Endothelial cell of umbilical vein (primary cell): ENCODE measurements around the gene GRID1.

Source experiments
- CTCF ChIP-seq, 2 donors: IDR thresholded peaks; 1 replicate in 1 of 2; 2 replicates in 1 of 2; pipeline ENCODE4 v1.5.1; 2011; ENCODE audit warnings: low read length in 2 of 2, mild to moderate bottlenecking in 2 of 2, moderate library complexity in 2 of 2, control low read depth in 1 of 2, inconsistent platforms in 1 of 2, low read depth in 1 of 2; ENCODE audit not compliant: insufficient read depth in 1 of 2; ENCODE audit errors: extremely low read depth in 1 of 2
- POLR2AphosphoS5 ChIP-seq: IDR thresholded peaks from 2 replicates; pipeline ENCODE4 v1.6.1; 2012; ENCODE audit warnings: low read depth, mild to moderate bottlenecking, control low read depth, low read length, moderate library complexity; ENCODE audit not compliant: insufficient read depth

DNA sequence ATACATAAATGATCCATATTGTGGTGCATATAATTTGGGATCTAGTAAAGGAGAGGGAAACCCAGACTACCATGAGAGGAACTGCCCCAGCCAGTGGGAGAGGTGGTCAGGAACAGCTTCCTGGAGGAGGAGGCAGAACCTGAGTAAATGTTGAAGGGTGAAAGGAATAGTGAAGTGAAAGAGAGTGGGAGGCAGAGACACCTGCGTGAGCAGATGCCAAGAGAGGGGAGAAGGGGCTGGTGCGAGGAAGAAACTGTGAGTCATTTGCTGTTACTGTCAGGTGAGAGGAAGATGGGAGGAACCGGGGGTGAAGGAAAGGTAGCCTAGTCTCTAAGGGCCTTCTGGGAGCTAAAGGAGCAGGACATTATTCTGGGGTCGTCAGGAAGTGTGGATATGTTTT is 294.8 kb downstream of the GRID1 start:
- no peak for TF ChIP-seq CTCF (IDR thresholded peaks at IDR 0.05; ENCODE audit: extremely low read depth in 1 of 2, insufficient read depth in 1 of 2, low read depth in 1 of 2, low read length in 2 of 2)
- TF ChIP-seq POLR2AphosphoS5 = no peak
